GM21381 (cell line): ENCODE data around the gene MARCHF9.

Source experiments
- ATAC-seq: cut with Tn5 transposase; IDR thresholded peaks from one replicate; pipeline ENCODE4 v1.9.1; 2021; ENCODE audit warnings: mild to moderate bottlenecking, moderate library complexity; ENCODE audit not compliant: unreplicated experiment

MARCHF9 gene

DNA sequence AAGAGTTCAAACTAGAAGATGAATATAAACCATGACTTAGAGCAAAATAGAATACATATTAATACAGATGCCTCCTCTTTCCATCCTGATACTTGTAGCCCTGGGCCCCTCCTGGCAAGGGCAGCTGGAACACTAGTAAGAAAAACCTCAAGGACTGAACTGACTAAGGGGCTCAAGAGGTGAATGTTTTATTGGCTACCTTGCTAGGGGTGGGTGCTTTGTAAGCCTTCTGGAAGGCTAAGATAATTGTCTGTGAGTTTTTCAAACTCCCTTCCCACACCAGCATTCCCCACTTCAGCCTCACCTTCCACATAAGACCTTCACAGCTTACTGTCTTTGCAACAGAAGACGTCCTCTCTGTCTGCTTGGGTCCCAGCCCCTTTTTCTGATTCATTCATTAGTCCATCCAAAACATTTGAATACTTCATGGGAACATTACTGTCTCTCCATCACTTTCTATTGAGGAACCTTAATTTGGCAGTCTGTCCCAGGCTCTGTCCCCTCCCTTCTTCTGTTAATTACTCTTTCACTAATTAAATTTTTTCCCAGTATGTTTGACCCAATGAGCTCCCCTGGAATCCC is 1.1 kb upstream of the MARCHF9 start:
- no peak for ATAC-seq

- no peak for ATAC-seq
These were observed 221 bp downstream of the MARCHF9 start for GRCh38 chr12:57755194-57755453.

DNA sequence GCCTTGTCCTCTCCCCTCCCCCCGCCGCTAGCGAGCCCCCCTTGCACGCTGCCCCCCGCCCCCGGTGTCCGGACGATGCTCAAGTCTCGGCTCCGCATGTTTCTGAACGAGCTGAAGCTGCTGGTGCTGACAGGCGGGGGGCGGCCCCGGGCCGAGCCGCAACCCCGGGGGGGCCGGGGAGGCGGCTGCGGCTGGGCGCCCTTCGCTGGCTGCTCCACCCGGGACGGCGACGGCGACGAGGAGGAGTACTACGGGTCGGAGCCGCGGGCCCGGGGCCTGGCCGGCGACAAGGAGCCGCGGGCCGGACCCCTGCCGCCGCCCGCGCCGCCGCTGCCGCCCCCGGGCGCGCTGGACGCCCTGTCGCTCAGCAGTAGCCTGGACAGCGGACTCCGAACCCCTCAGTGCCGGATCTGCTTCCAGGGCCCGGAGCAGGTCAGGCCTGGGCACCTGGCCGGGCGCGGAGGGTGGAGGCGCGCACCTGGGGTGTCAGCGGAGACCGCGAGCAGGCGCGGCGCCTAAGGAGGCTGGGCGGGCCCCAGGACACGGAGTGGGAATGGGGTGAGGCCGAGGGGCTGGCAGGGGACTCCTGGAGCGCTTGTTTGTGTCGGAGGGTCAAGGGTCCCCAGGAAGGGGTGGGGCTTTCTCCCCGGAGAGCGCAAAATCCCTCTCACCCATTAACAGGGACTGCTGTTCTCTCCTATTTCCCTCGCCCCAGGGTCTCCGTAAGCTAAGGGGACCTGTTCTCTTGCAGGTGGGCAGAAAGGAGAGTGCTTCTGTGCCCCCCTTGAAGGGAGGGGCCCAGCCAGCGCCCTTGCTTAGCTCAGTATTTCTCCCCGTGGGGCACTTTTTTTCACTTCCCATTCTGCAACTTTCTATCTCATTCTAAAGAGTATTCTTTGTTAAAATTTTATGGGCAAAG is 810 bp downstream of the MARCHF9 start:
- no peak for ATAC-seq

GRCh38 chr12:57756406-57757341 is 1.8 kb downstream of the MARCHF9 start:
- no peak for ATAC-seq

- ATAC-seq = no peak
These were observed 2.9 kb downstream of the MARCHF9 start for GRCh38 chr12:57757771-57758170.

GRCh38 chr12:57758552-57759359 is 3.9 kb downstream of the MARCHF9 start:
- ATAC-seq = no peak

DNA sequence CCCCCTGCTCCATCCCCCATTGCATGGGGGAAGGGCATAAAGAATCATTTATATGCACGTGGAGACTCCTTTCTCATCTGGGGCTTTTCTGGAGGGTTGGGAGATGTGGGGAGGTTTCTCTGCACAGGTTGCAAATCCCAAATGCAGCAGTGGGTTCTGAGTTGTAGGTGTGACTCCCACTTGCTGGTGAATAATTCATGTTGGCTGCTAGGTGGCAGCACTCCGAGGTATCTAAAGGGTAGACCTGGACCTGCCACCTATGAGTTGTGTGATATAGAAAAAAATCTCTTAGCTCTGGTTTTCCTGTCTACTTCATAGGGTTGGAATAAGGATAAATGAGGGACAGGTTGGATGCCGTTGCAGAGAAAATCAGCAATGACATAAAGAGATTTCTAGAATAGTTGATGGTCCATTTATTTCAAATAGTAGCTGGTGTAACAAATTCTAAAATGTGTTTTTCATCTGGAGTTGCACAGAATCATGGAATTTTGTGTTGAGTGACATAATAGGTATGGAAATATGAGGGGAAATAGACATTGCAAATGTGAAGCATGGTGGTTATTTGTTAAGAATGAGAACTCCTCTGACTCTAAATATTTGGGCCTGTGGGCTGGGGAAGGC is 4.6 kb downstream of the MARCHF9 start:
- no peak for ATAC-seq

- no peak for ATAC-seq
These were observed 5.6 kb downstream of the MARCHF9 start for GRCh38 chr12:57760347-57760982.

GRCh38 chr12:57761391-57761998 is 6.6 kb downstream of the MARCHF9 start:
- no peak for ATAC-seq

- ATAC-seq = no peak
These were observed 7.6 kb downstream of the MARCHF9 start for GRCh38 chr12:57762463-57762862.

GRCh38 chr12:57763881-57764661 is 9.2 kb downstream of the MARCHF9 start:
- no peak for ATAC-seq

GRCh38 chr12:57764662-57765002 is 9.7 kb downstream of the MARCHF9 start:
- peak; percentile 17 for ATAC-seq

DNA sequence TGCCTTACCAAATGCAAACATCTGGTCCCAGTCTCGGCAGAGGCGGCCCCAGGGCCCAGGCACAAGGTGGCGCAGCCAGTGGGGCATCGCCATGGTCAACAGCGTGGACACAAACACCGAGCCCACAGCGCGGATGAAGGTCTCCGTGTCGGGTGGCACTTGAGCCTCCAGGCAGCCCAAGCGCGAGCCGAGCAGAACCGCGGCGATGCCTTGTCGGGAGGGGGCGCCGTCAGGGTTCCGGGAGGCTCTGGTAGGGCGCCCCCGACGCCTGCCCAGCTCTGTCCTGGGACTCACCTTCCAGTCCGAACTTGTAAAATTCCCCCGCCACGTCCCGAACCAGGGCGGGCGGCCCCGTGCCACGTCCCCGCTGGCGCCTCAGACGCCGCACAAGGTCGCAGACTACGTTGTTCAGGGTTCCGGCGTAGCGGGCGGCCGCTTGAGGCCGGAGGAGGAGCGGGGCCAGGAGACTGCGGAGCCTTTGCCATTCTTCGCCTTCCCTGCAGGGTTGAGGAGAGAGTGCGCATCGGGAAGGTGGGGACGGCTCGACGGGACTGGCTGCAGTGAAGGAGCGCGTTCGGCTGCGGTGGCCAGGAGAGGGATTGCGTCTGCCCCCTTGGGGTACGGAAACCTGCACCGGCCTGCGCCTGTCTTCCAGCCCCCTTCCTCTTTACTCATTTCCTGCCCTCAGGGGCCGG is 10.2 kb downstream of the MARCHF9 start:
- peak; percentile 65 for ATAC-seq

GRCh38 chr12:57765698-57766463 is 11.0 kb downstream of the MARCHF9 start:
- no peak for ATAC-seq

DNA sequence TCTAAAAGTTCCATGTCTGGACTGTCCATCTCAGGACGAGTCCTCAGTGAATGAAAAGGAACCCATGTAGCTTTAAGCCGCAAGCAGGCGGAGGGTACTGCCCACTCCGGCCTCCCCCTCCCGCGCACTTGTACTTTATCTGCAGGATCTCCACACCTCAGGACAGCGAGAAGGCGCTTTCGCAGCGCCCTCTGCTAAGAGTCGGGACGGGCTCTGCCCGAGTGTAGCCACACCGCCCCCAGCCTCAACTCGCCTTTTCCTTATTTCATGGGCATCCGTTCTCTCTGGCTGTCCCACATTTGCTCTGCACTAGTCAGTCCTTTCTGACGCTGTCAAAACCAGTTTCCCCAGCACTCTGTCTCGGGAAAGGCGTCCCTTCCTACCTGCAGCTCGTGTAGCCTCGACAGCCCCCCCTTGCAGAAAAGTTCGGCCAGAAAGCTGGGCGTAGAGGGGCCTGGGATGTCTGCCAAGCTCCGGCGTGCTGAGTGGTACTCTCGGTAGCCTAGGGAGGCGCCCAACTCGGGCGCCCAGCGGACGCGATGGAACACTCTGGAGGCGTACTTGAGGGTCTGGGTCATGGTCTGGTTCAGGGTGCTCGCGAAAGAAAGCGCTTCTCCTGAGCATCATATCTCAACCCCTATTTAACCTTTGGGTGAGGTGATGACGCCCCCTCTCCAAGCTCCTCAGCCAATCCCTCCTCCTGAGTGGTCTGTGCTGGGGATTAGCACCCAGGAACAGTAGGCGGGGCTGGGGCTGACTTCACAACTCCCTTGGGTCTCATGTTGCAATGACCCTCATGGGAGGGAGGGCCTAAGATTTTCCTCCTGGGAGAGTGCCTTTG is 11.8 kb downstream of the MARCHF9 start, which contains the start of gene CYP27B1:
TSS of gene CYP27B1 (minus strand) at position 615 of the 841 bp plus-strand sequence. CDS start at position 578, 37 bp downstream.
- ATAC-seq = no peak

DNA sequence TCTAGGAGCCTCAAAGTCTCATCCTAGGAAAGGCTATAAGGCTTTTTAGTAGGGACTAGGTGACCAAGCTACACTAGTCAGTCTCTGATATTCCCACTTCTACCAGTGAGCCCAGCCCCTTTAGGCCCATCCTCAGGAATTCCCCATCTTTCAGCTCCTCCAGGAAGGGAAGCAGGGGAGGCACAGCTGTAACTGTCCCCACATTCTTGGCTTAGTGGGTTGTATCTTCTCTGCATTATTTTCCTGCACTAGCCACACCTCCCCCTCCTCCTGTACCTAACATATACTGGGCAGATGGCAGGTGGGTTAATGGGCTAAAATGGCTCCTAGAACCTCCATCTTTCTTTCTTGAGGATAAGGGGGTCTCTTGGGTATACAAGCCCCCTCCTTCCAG is 12.4 kb downstream of the MARCHF9 start:
- ATAC-seq = no peak
